ENCODE results near the gene CLASRP.

Gene CLASRP

DNA sequence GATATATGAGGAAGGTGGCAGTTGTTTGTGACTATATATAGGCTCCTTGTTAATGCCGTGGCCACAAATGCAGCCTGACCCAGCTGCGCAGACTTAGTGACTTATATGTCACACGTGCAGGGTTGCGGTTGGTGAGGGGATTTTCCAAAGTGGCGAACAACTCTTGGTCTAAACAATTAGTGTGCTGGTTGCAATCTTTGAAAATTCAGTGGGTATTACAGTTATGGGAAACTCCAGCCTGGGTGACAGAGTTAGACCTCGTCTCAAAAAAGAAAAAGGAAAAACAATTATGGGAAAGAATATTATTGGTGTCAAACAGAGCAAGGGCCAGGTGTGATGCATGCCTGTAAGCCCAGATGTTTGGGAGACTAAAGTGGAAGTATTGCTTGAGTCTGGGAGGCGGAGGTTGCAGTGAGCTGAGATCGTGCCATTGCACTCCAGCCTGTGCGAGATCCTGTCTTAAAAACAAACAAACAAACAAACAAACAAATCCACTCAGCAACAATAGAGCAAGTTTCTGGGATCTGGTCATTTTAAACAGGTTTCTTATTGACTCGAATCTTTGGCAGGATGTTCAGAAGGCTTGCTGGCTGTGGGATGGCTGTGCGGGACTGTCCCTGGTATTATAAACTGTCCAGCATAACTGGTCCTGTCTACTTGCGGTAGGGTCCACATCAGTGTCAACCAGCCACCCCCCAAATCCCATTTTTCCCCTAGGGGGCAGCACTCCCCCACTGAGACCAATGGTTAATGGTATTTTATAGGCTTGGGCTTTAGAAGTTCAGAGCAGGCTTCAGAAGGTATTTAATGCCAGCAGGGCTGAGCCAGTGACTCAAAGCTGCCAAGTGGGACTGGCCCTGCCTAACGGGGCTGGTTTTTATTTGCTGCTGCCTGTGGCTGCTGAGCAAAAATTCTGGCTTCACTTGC is 22.2 kb upstream of the CLASRP start:
- H3K4me2 ChIP-seq (ENCODE audit: low read depth, low read length, poor library complexity, severe bottlenecking) = peak overlapping the region; percentile 70
- peak overlapping the region; percentile 98 for H3K27ac ChIP-seq (ENCODE audit: low read depth, low read length)
- H3K4me3 ChIP-seq (ENCODE audit: insufficient read depth, low read length, poor library complexity, severe bottlenecking) = peak overlapping the region; percentile 32
- peaks cover 60% of the 10 kb centered on the region for H3F3A ChIP-seq (ENCODE audit: insufficient read depth)
- no peaks in the 10 kb centered on the region for H3K9me2 ChIP-seq (replicated peaks; ENCODE audit: insufficient read depth, low read length)
- H3K79me2 ChIP-seq (ENCODE audit: insufficient read depth, low read length) = no peaks in the 10 kb centered on the region; the same call in 1 of the 2 replicates
- H3K9ac ChIP-seq (ENCODE audit: low read length) = peak overlapping the region; percentile 51
- no peaks in the 10 kb centered on the region for H3K9me3 ChIP-seq (ENCODE audit: insufficient read depth, low read length)
- H3K27me3 ChIP-seq (ENCODE audit: low read length) = no peaks in the 10 kb centered on the region
- H4K20me1 ChIP-seq (ENCODE audit: low read depth, low read length) = no peaks in the 10 kb centered on the region
- TF ChIP-seq, protein P1, sequence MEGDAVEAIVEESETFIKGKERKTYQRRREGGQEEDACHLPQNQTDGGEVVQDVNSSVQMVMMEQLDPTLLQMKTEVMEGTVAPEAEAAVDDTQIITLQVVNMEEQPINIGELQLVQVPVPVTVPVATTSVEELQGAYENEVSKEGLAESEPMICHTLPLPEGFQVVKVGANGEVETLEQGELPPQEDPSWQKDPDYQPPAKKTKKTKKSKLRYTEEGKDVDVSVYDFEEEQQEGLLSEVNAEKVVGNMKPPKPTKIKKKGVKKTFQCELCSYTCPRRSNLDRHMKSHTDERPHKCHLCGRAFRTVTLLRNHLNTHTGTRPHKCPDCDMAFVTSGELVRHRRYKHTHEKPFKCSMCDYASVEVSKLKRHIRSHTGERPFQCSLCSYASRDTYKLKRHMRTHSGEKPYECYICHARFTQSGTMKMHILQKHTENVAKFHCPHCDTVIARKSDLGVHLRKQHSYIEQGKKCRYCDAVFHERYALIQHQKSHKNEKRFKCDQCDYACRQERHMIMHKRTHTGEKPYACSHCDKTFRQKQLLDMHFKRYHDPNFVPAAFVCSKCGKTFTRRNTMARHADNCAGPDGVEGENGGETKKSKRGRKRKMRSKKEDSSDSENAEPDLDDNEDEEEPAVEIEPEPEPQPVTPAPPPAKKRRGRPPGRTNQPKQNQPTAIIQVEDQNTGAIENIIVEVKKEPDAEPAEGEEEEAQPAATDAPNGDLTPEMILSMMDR (IDR thresholded peaks at IDR 0.05; ENCODE audit: insufficient read depth, low read length, poor library complexity, severe bottlenecking) = peak; percentile 85
- no peak for TF ChIP-seq EZH2phosphoT487 (conservative IDR thresholded peaks at IDR 0.05; ENCODE audit: low read length)
- no peak overlapping the region for H2AFZ ChIP-seq (ENCODE audit: low read depth, low read length, severe bottlenecking)
- H3K36me3 ChIP-seq (ENCODE audit: low read length) = peaks cover 7% of the 10 kb centered on the region; the same call in 1 of the 2 replicates

DNA sequence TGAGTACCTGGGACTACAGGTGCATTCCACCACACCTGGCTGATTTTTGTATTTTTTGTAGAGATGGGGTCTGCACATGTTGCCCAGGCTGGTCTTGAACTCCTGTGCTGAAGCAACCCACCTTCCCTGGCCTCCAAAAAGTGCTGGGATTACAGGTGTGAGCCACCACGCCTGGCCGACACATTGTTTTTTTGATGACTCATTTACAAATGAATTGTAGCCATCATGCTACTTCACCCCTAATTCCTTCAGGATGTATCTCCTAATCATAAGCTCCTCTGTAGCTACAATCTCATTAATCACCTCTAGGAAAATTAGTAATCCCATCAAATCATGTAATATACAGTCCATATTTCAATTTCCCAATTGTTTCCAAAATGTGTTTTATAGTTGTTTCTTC is 19.7 kb upstream of the CLASRP start:
- TF ChIP-seq, protein P1 (IDR thresholded peaks at IDR 0.05; ENCODE audit: insufficient read depth, low read length, poor library complexity, severe bottlenecking) = no peak
- no peak for TF ChIP-seq EZH2phosphoT487 (conservative IDR thresholded peaks at IDR 0.05; ENCODE audit: low read length)
- Histone ChIP-seq H3K4me2 (ENCODE audit: low read depth, low read length, poor library complexity, severe bottlenecking) (no peak overlapping the region), H3K4me3 (ENCODE audit: insufficient read depth, low read length, poor library complexity, severe bottlenecking) (no peak overlapping the region), H3K9me3 (ENCODE audit: insufficient read depth, low read length) (no peaks in the 10 kb centered on the region), H3K79me2 (ENCODE audit: insufficient read depth, low read length) (no peaks in the 10 kb centered on the region; the same call in 1 of the 2 replicates), H3K27ac (ENCODE audit: low read depth, low read length) (peak overlapping the region; percentile 98), H2AFZ (ENCODE audit: low read depth, low read length, severe bottlenecking) (no peak overlapping the region), H3K9me2 (replicated peaks; ENCODE audit: insufficient read depth, low read length) (no peaks in the 10 kb centered on the region), H3K9ac (ENCODE audit: low read length) (no peak overlapping the region), H3F3A (ENCODE audit: insufficient read depth) (peaks cover 43% of the 10 kb centered on the region), H3K27me3 (ENCODE audit: low read length) (no peaks in the 10 kb centered on the region), H4K20me1 (ENCODE audit: low read depth, low read length) (no peaks in the 10 kb centered on the region), H3K36me3 (ENCODE audit: low read length) (peaks cover 7% of the 10 kb centered on the region; the same call in 1 of the 2 replicates)

DNA sequence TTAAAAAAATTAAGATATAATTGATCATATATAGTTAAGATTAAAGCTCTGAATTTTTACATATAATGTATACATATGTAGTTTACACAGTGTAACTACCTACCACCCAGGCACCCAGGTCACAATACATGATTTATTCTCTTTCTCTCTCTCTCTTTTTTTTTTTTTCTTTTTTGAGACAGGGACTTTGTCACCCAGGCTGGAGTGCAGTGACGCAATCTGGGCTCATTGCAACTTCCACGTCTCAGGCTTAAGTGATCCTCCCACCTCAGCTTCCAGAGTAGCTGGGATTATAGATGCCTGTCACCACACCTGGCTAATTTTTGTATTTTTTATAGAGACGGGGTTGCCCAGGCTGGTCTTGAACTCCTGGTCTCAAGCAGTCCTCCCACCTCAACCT is 18.8 kb upstream of the CLASRP start:
- H3K9ac ChIP-seq (ENCODE audit: low read length) = no peak overlapping the region
- no peak overlapping the region for H3K4me2 ChIP-seq (ENCODE audit: low read depth, low read length, poor library complexity, severe bottlenecking)
- H3K9me2 ChIP-seq (replicated peaks; ENCODE audit: insufficient read depth, low read length) = no peaks in the 10 kb centered on the region
- H3K27me3 ChIP-seq (ENCODE audit: low read length) = no peaks in the 10 kb centered on the region
- TF ChIP-seq, protein P1 (IDR thresholded peaks at IDR 0.05; ENCODE audit: insufficient read depth, low read length, poor library complexity, severe bottlenecking) = no peak
- no peak for TF ChIP-seq EZH2phosphoT487 (conservative IDR thresholded peaks at IDR 0.05; ENCODE audit: low read length)
- H3F3A ChIP-seq (ENCODE audit: insufficient read depth) = peaks cover 36% of the 10 kb centered on the region
- no peaks in the 10 kb centered on the region; the same call in 1 of the 2 replicates for H3K79me2 ChIP-seq (ENCODE audit: insufficient read depth, low read length)
- no peak overlapping the region for H3K4me3 ChIP-seq (ENCODE audit: insufficient read depth, low read length, poor library complexity, severe bottlenecking)
- no peak overlapping the region for H3K27ac ChIP-seq (ENCODE audit: low read depth, low read length)
- peaks cover 7% of the 10 kb centered on the region; the same call in 1 of the 2 replicates for H3K36me3 ChIP-seq (ENCODE audit: low read length)
- no peak overlapping the region for H2AFZ ChIP-seq (ENCODE audit: low read depth, low read length, severe bottlenecking)
- no peaks in the 10 kb centered on the region for H3K9me3 ChIP-seq (ENCODE audit: insufficient read depth, low read length)
- no peaks in the 10 kb centered on the region for H4K20me1 ChIP-seq (ENCODE audit: low read depth, low read length)

All from SU-DHL-6 (cell line).